CD4-positive, alpha-beta T cell (primary cell): Measurements from ENCODE around the gene RAMP3. TPM values are rescaled to one million over a fixed set of nuclear protein-coding genes. Genes with fewer than 3 reads are reported as not detected.

ENCODE experiments used
- ATAC-seq: fragments of 200-7000 bp; cut with Tn5 transposase; one replicate; pipeline ENCODE4 v1.10.0; 2022; ENCODE audit warnings: mild to moderate bottlenecking; ENCODE audit not compliant: poor library complexity
- CTCF ChIA-PET: fragments of 350-600 bp; sonication (Branson Sonifier 250); formaldehyde crosslinking; loops from one replicate; lab custom pipeline; 2021; ENCODE audit warnings: antibody characterized with exemption, inconsistent platforms; lab: Charles Lee
- POLR2A ChIA-PET: fragments of 350-600 bp; sonication (Branson Sonifier 250); formaldehyde crosslinking; loops from one replicate; lab custom pipeline; 2021; ENCODE audit warnings: antibody characterized with exemption, inconsistent platforms; lab: Charles Lee
- DNase-seq, 14 experiments: peaks; one replicate each; pipeline ENCODE4 v3.0.0-alpha.2; 2013 to 2020; ENCODE audit warnings: mixed read lengths in 2 of 14
- H3K27ac ChIP-seq, 2 donors: one replicate each; pipeline versions ENCODE4 v1.5.1 to v1.7.0; 2013; ENCODE audit warnings: low read length in 2 of 2, low read depth in 1 of 2, mild to moderate bottlenecking in 1 of 2
- H3K27me3 ChIP-seq, 2 experiments: 1 replicate in 1 of 2; 2 replicates in 1 of 2; pipeline versions ENCODE4 v1.6.1 to v1.7.0; 2013; ENCODE audit warnings: low read length in 2 of 2, control low read depth in 1 of 2, mild to moderate bottlenecking in 1 of 2, moderate library complexity in 1 of 2; ENCODE audit not compliant: insufficient read depth in 2 of 2, control insufficient read depth in 1 of 2
- H3K36me3 ChIP-seq: one replicate; pipeline ENCODE4 v1.6.1; 2013; ENCODE audit warnings: low read length, control low read depth; ENCODE audit not compliant: insufficient read depth
- H3K4me1 ChIP-seq: one replicate; pipeline ENCODE4 v1.6.1; 2013; ENCODE audit warnings: low read length, control low read depth; ENCODE audit not compliant: insufficient read depth
- H3K4me3 ChIP-seq: one replicate; pipeline ENCODE4 v1.5.1; 2013; ENCODE audit warnings: mild to moderate bottlenecking, low read length, moderate library complexity
- H3K9me3 ChIP-seq, 2 experiments: 1 replicate in 1 of 2; 2 replicates in 1 of 2; pipeline versions ENCODE4 v1.6.1 to v1.7.0; 2013; ENCODE audit warnings: low read length in 2 of 2, mild to moderate bottlenecking in 2 of 2, control low read depth in 1 of 2, moderate library complexity in 1 of 2; ENCODE audit not compliant: control insufficient read depth in 1 of 2, insufficient read depth in 1 of 2
- H3K27ac Mint-ChIP-seq: one replicate; pipeline ENCODE4 v1.8.0; 2020; ENCODE audit warnings: mixed read lengths
- H3K27me3 Mint-ChIP-seq: one replicate; pipeline ENCODE4 v1.8.0; 2021; ENCODE audit warnings: mixed read lengths
- H3K36me3 Mint-ChIP-seq: one replicate; pipeline ENCODE4 v1.8.0; 2021; ENCODE audit warnings: low read depth, mixed read lengths
- H3K4me1 Mint-ChIP-seq: one replicate; pipeline ENCODE4 v1.8.0; 2021; ENCODE audit warnings: low read depth, mixed read lengths
- H3K4me3 Mint-ChIP-seq: one replicate; pipeline ENCODE4 v1.8.0; 2020; ENCODE audit warnings: mild to moderate bottlenecking, mixed read lengths
- H3K9me3 Mint-ChIP-seq: one replicate; pipeline ENCODE4 v1.8.0; 2020; ENCODE audit warnings: mixed read lengths
- CTCF ChIP-seq: fragments of 200-600 bp; IDR thresholded peaks from one replicate; pipeline ENCODE4 v1.8.0; 2022; ENCODE audit warnings: antibody characterized with exemption, mild to moderate bottlenecking
- intact Hi-C, 2 experiments: fragments of 100-400 bp; cut with DNase I in 1 of 2; cut with micrococcal nuclease in 1 of 2; formaldehyde crosslinking; loops; one replicate each; pipeline versions ENCODE4 v1.15.1 to v1.9.0; 2023 to 2025; cut with DNase I, micrococcal nuclease
- total RNA-seq, 174 experiments: library from RNA in 2 of 174; stranded (reverse) in 2 of 174; gene quantifications; one replicate each; pipeline ENCODE4 v1.2.3 and lab custom pipeline; 2021 to 2026

RAMP3 gene
- total RNA-seq, 2 experiments from 2014 or later: not detected

- no peak for TF ChIP-seq CTCF
- peaks cover 26% of the 10 kb centered on the region for H3K4me1 ChIP-seq
- H3K4me3 Mint-ChIP-seq: no peak overlapping the region
- H3K9me3 ChIP-seq: no peaks in the 10 kb centered on the region
- H3K27me3 ChIP-seq: no peaks in the 10 kb centered on the region
- H3K27ac Mint-ChIP-seq: no peak overlapping the region
- intact Hi-C loops: no loop called here
- H3K27me3 Mint-ChIP-seq: no peaks in the 10 kb centered on the region
- ChIA-PET CTCF (interaction anchor here (1.5 kb wide), 1 partner anchor 9 kb away, joined by 5 read pairs; no protein-coding TSS in a partner anchor), POLR2A (no interaction called here)
- H3K9me3 Mint-ChIP-seq: no peaks in the 10 kb centered on the region
- peaks cover 15% of the 10 kb centered on the region for H3K4me1 Mint-ChIP-seq
- H3K36me3 ChIP-seq: no peaks in the 10 kb centered on the region
- ATAC-seq: no peak
- H3K36me3 Mint-ChIP-seq: no peaks in the 10 kb centered on the region
- no peak for DNase-seq
- no peak overlapping the region for H3K4me3 ChIP-seq
- no peak overlapping the region for H3K27ac ChIP-seq
These were observed 30.7 kb upstream of the RAMP3 start for GRCh38 chr7:45126920-45127319.

- ChIA-PET CTCF (no interaction called here), POLR2A (no interaction called here)
- Histone ChIP-seq H3K27me3 (no peaks in the 10 kb centered on the region), H3K4me3 (no peak overlapping the region), H3K27ac (no peak overlapping the region), H3K36me3 (no peaks in the 10 kb centered on the region), H3K9me3 (no peaks in the 10 kb centered on the region), H3K4me1 (peaks cover 2% of the 10 kb centered on the region)
- Mint-ChIP-seq H3K27ac (no peak overlapping the region), H3K27me3 (no peaks in the 10 kb centered on the region), H3K36me3 (no peaks in the 10 kb centered on the region), H3K4me3 (no peak overlapping the region), H3K4me1 (no peaks in the 10 kb centered on the region), H3K9me3 (no peaks in the 10 kb centered on the region)
- intact Hi-C loops: no loop called here
- no peak for DNase-seq
- no peak for ATAC-seq
- no peak for TF ChIP-seq CTCF
These were observed 28.3 kb upstream of the RAMP3 start for GRCh38 chr7:45129181-45129800.

- H3K27ac ChIP-seq: no peak overlapping the region
- CTCF ChIA-PET: no interaction called here
- no peaks in the 10 kb centered on the region for H3K9me3 ChIP-seq
- no peak for TF ChIP-seq CTCF
- POLR2A ChIA-PET: no interaction called here
- H3K4me1 ChIP-seq: no peaks in the 10 kb centered on the region
- intact Hi-C loops: no loop called here
- no peaks in the 10 kb centered on the region for H3K36me3 ChIP-seq
- DNase-seq (no peak), ATAC-seq (no peak)
- H3K27me3 ChIP-seq: no peaks in the 10 kb centered on the region
- no peaks in the 10 kb centered on the region for H3K27me3 Mint-ChIP-seq
- no peaks in the 10 kb centered on the region for H3K36me3 Mint-ChIP-seq
- H3K4me1 Mint-ChIP-seq: no peaks in the 10 kb centered on the region
- H3K27ac Mint-ChIP-seq: no peak overlapping the region
- H3K4me3 Mint-ChIP-seq: no peak overlapping the region
- no peaks in the 10 kb centered on the region for H3K9me3 Mint-ChIP-seq
- H3K4me3 ChIP-seq: no peak overlapping the region
These were observed 27.7 kb upstream of the RAMP3 start for GRCh38 chr7:45129906-45130305.
